HepG2 (cell line): ENCODE data around the gene SCN4B. TPM values are rescaled to one million over a fixed set of nuclear protein-coding genes. Genes with fewer than 3 reads are reported as not detected.

Experiments used
- ATAC-seq: fragments of 200-7000 bp; cut with Tn5 transposase; 3 replicates; pipeline ENCODE4 v1.9.1; 2020; ENCODE audit warnings: mild to moderate bottlenecking, moderate library complexity
- BruUV-seq: library from RNA; stranded (reverse); fragments of 400-500 nt; replicated peaks from 2 replicates; lab custom pipeline; 2021; lab: Mats Ljungman, UMichigan
- CTCF ChIA-PET: fragments of 300-600 bp; formaldehyde crosslinking; extraction: SDS; loops from one replicate; lab custom pipeline; 2021; ENCODE audit warnings: low total read pairs, inconsistent platforms, low intra/inter-chr PET ratio; lab: Yijun Ruan, JAX
- POLR2A ChIA-PET: fragments of 350-600 bp; sonication (Branson Sonifier 250); formaldehyde crosslinking; loops from one replicate; lab custom pipeline; 2020; ENCODE audit warnings: antibody characterized with exemption, inconsistent platforms; lab: Yijun Ruan, JAX
- DNase-seq: peaks from one replicate; pipeline ENCODE4 v3.0.0-alpha.2; 2015; ENCODE audit warnings: low spot score
- FAIRE-seq: peaks from 3 replicates; lab custom pipeline; 2011; peaks lifted over from hg19 to GRCh38; lab: Jason Lieb, UNC
- H2AFZ ChIP-seq: one replicate; pipeline ENCODE4 v1.6.1; 2011; ENCODE audit warnings: low read length, inconsistent platforms
- H3K27ac ChIP-seq: fragments of 300-600 bp; 3 replicates; pipeline ENCODE4 v1.8.0; 2011; ENCODE audit warnings: mixed run types, mild to moderate bottlenecking, mixed read lengths, low read length, inconsistent platforms; ENCODE audit not compliant: insufficient read depth; ENCODE audit errors: extremely low read length
- H3K27me3 ChIP-seq, 2 experiments: fragments of 200-600 bp in 1 of 2; 2 replicates in 1 of 2; 3 replicates in 1 of 2; pipeline versions ENCODE4 v1.6.0 to v1.8.0; 2011; ENCODE audit warnings: low read length in 2 of 2, mild to moderate bottlenecking in 2 of 2, moderate library complexity in 2 of 2, inconsistent platforms in 1 of 2; ENCODE audit not compliant: insufficient read depth in 2 of 2, control insufficient read depth in 1 of 2
- H3K36me3 ChIP-seq, 2 experiments: fragments of 200-600 bp in 1 of 2; replicated peaks in 1 of 2; 2 replicates in 1 of 2; 3 replicates in 1 of 2; pipeline versions ENCODE4 v1.5.1 to v1.8.0; 2011; ENCODE audit warnings: low read length in 2 of 2, inconsistent platforms in 1 of 2; ENCODE audit not compliant: insufficient read depth in 2 of 2, control insufficient read depth in 1 of 2
- H3K4me1 ChIP-seq: 2 replicates; pipeline ENCODE4 v1.5.1; 2012; ENCODE audit warnings: low read length, inconsistent platforms; ENCODE audit not compliant: insufficient read depth
- H3K4me2 ChIP-seq: 2 replicates; pipeline ENCODE4 v1.6.0; 2011; ENCODE audit warnings: low read depth, low read length, inconsistent platforms
- H3K4me3 ChIP-seq, 3 experiments: fragments of 200-600 bp in 1 of 3; sonication (generic), shearing (Covaris generic) in 1 of 3; replicated peaks in 1 of 3; 2 replicates each; pipeline ENCODE4 v1.5.1; 2011 to 2016; ENCODE audit warnings: low read length in 3 of 3, inconsistent platforms in 2 of 3, low read depth in 2 of 3, mild to moderate bottlenecking in 2 of 3, control low read depth in 1 of 3, mixed read lengths in 1 of 3; ENCODE audit not compliant: insufficient read depth in 1 of 3
- H3K79me2 ChIP-seq: one replicate; pipeline ENCODE4 v1.6.1; 2011; ENCODE audit warnings: low read length, inconsistent platforms; ENCODE audit not compliant: insufficient read depth
- H3K9ac ChIP-seq: 2 replicates; pipeline ENCODE4 v1.6.0; 2011; ENCODE audit warnings: mild to moderate bottlenecking, low read depth, low read length, inconsistent platforms; ENCODE audit not compliant: insufficient read depth
- H3K9me3 ChIP-seq: 2 replicates; pipeline ENCODE4 v1.5.1; 2012; ENCODE audit warnings: mild to moderate bottlenecking, low read length
- H4K20me1 ChIP-seq: 2 replicates; pipeline ENCODE4 v1.6.0; 2011; ENCODE audit warnings: inconsistent platforms, mild to moderate bottlenecking, low read length, moderate library complexity; ENCODE audit not compliant: insufficient read depth
- EEA1 ChIP-seq: sonication (generic); formaldehyde crosslinking; IDR thresholded peaks from 2 replicates; pipeline ENCODE4 v1.5.1; 2020; ENCODE audit warnings: mild to moderate bottlenecking, missing genetic modification reagents, borderline replicate concordance
- MLXIP ChIP-seq: sonication (generic); formaldehyde crosslinking; IDR thresholded peaks from 2 replicates; pipeline ENCODE4 v1.9.0; 2021; ENCODE audit warnings: missing genetic modification reagents, borderline replicate concordance
- MTA3 ChIP-seq: sonication (generic); formaldehyde crosslinking; IDR thresholded peaks from 2 replicates; pipeline ENCODE4 v1.4.0; 2020; ENCODE audit warnings: missing genetic modification reagents
- NCOA5 ChIP-seq: sonication (generic); formaldehyde crosslinking; IDR thresholded peaks from 2 replicates; pipeline ENCODE4 v1.4.0; 2020; ENCODE audit warnings: missing genetic modification reagents
- NR2C2 ChIP-seq: sonication (generic); formaldehyde crosslinking; IDR thresholded peaks from 2 replicates; pipeline ENCODE4 v1.4.0; 2020; ENCODE audit warnings: missing genetic modification reagents, mild to moderate bottlenecking, moderate library complexity, borderline replicate concordance
- SOX5 ChIP-seq: IDR thresholded peaks from 2 replicates; pipeline ENCODE4 v1.6.1; 2016; ENCODE audit warnings: borderline replicate concordance
- THAP8 ChIP-seq: sonication (generic); formaldehyde crosslinking; IDR thresholded peaks from 2 replicates; pipeline ENCODE4 v1.5.1; 2020; ENCODE audit warnings: missing genetic modification reagents, mild to moderate bottlenecking, borderline replicate concordance
- ZBTB34 ChIP-seq: sonication (generic); formaldehyde crosslinking; IDR thresholded peaks from 2 replicates; pipeline ENCODE4 v1.8.0; 2022; ENCODE audit warnings: mild to moderate bottlenecking, missing genetic modification reagents
- ZNF274 ChIP-seq: sonication (generic); formaldehyde crosslinking; IDR thresholded peaks from 2 replicates; pipeline ENCODE4 v1.5.1; 2020; ENCODE audit warnings: mild to moderate bottlenecking, missing genetic modification reagents
- ZNF768 ChIP-seq: sonication (generic); formaldehyde crosslinking; IDR thresholded peaks from 2 replicates; pipeline ENCODE4 v1.4.0; 2020; ENCODE audit warnings: missing genetic modification reagents
- ZNF839 ChIP-seq: sonication (generic); formaldehyde crosslinking; IDR thresholded peaks from 2 replicates; pipeline ENCODE4 v1.4.0; 2020; ENCODE audit warnings: missing genetic modification reagents, mild to moderate bottlenecking, borderline replicate concordance
- WGBS: methylation state at CpG from one replicate; pipeline ENCODE4 v1.1.6; 2017; ENCODE audit warnings: low lambda C conversion rate; 5-methylcytosine and 5-hydroxymethylcytosine counted together
- in situ Hi-C: cut with HindIII; loops from 2 replicates; pipeline ENCODE4 v1.10.0; 2017; ENCODE audit warnings: low pct_unique_long_range_greater_than_20kb; ENCODE audit not compliant: extremely low pct_ligation_motif_present
- intact Hi-C: fragments of 100-400 bp; cut with micrococcal nuclease; formaldehyde crosslinking; loops from one replicate; pipeline ENCODE4 v1.10.0; 2022; ENCODE audit not compliant: unreplicated experiment
- polyA plus RNA-seq, 8 experiments: library from polyadenylated mRNA; depleted of rRNA in 3 of 8; stranded (reverse) in 7 of 8; unstranded in 1 of 8; fragments of >200 nt; fragmentation: Illumina TruSeq in 4 of 8; extraction: Trizol in 4 of 8; gene quantifications; 2 replicates each; pipeline versions ENCODE4 v1.2.1 to v1.2.3, GENCODE V29; 2011 to 2016; ENCODE audit warnings: low read depth in 4 of 8, missing spikeins in 1 of 8, mixed read lengths in 1 of 8; ENCODE audit not compliant: insufficient read depth in 1 of 8
- total RNA-seq, 5 experiments: library from RNA; depleted of rRNA; stranded (reverse); fragments of >200 nt; fragmentation: Illumina TruSeq; extraction: Trizol; gene quantifications; 2 replicates each; pipeline ENCODE4 v1.2.3, GENCODE V29; 2016; ENCODE audit warnings: low read depth in 1 of 5

Gene SCN4B
- total and polyA plus RNA-seq, 2 of the 13 experiments (the other 11 are each of a cell fraction or from before 2014, with no cell fraction given), result 0.04 to 0.29 TPM

GRCh38 chr11:118087931-118088330 lies 64.7 kb downstream of the SCN4B start:
- in situ Hi-C loops (no loop called here), intact Hi-C loops (no loop called here)
- Histone ChIP-seq H3K27ac (no peak overlapping the region), H3K36me3 (no peaks in the 10 kb centered on the region), H2AFZ (no peak overlapping the region), H3K79me2 (no peaks in the 10 kb centered on the region), H4K20me1 (no peaks in the 10 kb centered on the region), H3K9ac (no peak overlapping the region), H3K4me3 (no peak overlapping the region), H3K9me3 (peaks cover 12% of the 10 kb centered on the region), H3K4me2 (peak overlapping the region; percentile 30; the same call in 1 of the 2 replicates), H3K4me1 (peaks cover 76% of the 10 kb centered on the region), H3K27me3 (peaks cover 0 to 7% of the 10 kb centered on the region in 2 experiments; a peak in 1 of 5 replicates)
- no peak for TF ChIP-seq THAP8
- TF ChIP-seq NCOA5 (CRISPR knock-in tag), result no peak
- WGBS, result 34% methylated on average over 6 of the region's 6 CpGs
- ATAC-seq, result no peak
- FAIRE-seq, result no peak
- POLR2A ChIA-PET, result no interaction called here
- BruUV-seq, result no TSS peak
- no peak for DNase-seq
- CTCF ChIA-PET, result no interaction called here

GRCh38 chr11:118086913-118087768 lies 65.5 kb downstream of the SCN4B start, which contains the start of gene SMIM35:
Gene SMIM35 (minus strand): TSS chr11:118086963. CDS start chr11:118086757, 206 bp downstream.
- no peak for FAIRE-seq

More at GRCh38 chr11:118086913-118087768, 65.5 kb downstream of the SCN4B start, which contains the start of gene SMIM35:
- no peak for ATAC-seq
- intact Hi-C loops, result no loop called here
- Histone ChIP-seq H3K27ac (no peak within 1 kb of the TSS), H4K20me1 (no peaks in the 10 kb centered on the region), H3K9me3 (peaks cover 12% of the 10 kb centered on the region), H3K4me2 (no peak within 1 kb of the TSS), H3K4me1 (peaks cover 76% of the 10 kb centered on the region)
- in situ Hi-C loops, result no loop called here
- CTCF ChIA-PET, result no interaction called here
- POLR2A ChIA-PET, result no interaction called here
- no TSS peak for BruUV-seq
- TF ChIP-seq MTA3, result no peak
- TF ChIP-seq EEA1 (CRISPR knock-in tag), result no peak
- no peak for TF ChIP-seq MLXIP (CRISPR knock-in tag)
- no peak for TF ChIP-seq SOX5 (CRISPR knock-in tag)
- TF ChIP-seq ZNF768 (CRISPR knock-in tag), result peak; percentile 41; the same call in 1 of the 2 replicates
- TF ChIP-seq ZBTB34 (CRISPR knock-in tag), result no peak
- TF ChIP-seq ZNF839 (CRISPR knock-in tag), result no peak
- no peak for TF ChIP-seq NR2C2 (CRISPR knock-in tag)
- TF ChIP-seq ZNF274 (CRISPR knock-in tag), result peak; percentile 99
- TF ChIP-seq, all 625 proteins: peak for 2
- no peak for DNase-seq
- no peak within 1 kb of the TSS for H2AFZ ChIP-seq
- H3K27me3 ChIP-seq, result peaks cover 0 to 7% of the 10 kb centered on the region in 2 experiments; a peak in 1 of 5 replicates
- no peaks in the 10 kb centered on the region for H3K79me2 ChIP-seq
- no peak within 1 kb of the TSS for H3K9ac ChIP-seq
- no peaks in the 10 kb centered on the region for H3K36me3 ChIP-seq
- 52% methylated on average over 3 of the region's 5 CpGs for WGBS
- no peak within 1 kb of the TSS for H3K4me3 ChIP-seq
